ENCODE data around the gene ELK4.

Gene ELK4

GRCh38 chr1:205587581-205587980, 44.2 kb downstream of the ELK4 start:
- TF ChIP-seq MAX (IDR thresholded peaks at IDR 0.05) (no peak), NFIC (IDR thresholded peaks at IDR 0.05) (no peak), TAF1 (IDR thresholded peaks at IDR 0.05; ENCODE audit: low read depth) (no peak), REST (IDR thresholded peaks at IDR 0.05; ENCODE audit: low read depth) (no peak), FOXM1 (IDR thresholded peaks at IDR 0.05; ENCODE audit: borderline replicate concordance, low read depth) (no peak), TCF12 (IDR thresholded peaks at IDR 0.05; ENCODE audit: low read depth) (no peak), TEAD4 (IDR thresholded peaks at IDR 0.05) (no peak), YY1 (IDR thresholded peaks at IDR 0.05; ENCODE audit: low read depth) (no peak), USF1 (IDR thresholded peaks at IDR 0.05) (no peak), CEBPB (IDR thresholded peaks at IDR 0.05) (no peak), EP300 (IDR thresholded peaks at IDR 0.05; ENCODE audit: borderline replicate concordance) (no peak), ZBTB7A (IDR thresholded peaks at IDR 0.05; ENCODE audit: low read depth) (no peak), RAD21 (IDR thresholded peaks at IDR 0.05; ENCODE audit: low read depth) (no peak), EGR1 (IDR thresholded peaks at IDR 0.05) (no peak), CREB1 (IDR thresholded peaks at IDR 0.05; ENCODE audit: low read depth) (no peak)

- TF ChIP-seq NFIC (IDR thresholded peaks at IDR 0.05) (no peak), CEBPB (IDR thresholded peaks at IDR 0.05) (no peak), EGR1 (IDR thresholded peaks at IDR 0.05) (no peak), RAD21 (IDR thresholded peaks at IDR 0.05; ENCODE audit: low read depth) (no peak), EP300 (IDR thresholded peaks at IDR 0.05; ENCODE audit: borderline replicate concordance) (no peak), CREB1 (IDR thresholded peaks at IDR 0.05; ENCODE audit: low read depth) (no peak)
Observed at GRCh38 chr1:205585835-205586785, 45.7 kb downstream of the ELK4 start.

- TF ChIP-seq EGR1 (IDR thresholded peaks at IDR 0.05) = no peak
- TF ChIP-seq ZBTB7A (IDR thresholded peaks at IDR 0.05; ENCODE audit: low read depth) = no peak
- TF ChIP-seq RAD21 (IDR thresholded peaks at IDR 0.05; ENCODE audit: low read depth) = no peak
- TF ChIP-seq TCF12 (IDR thresholded peaks at IDR 0.05; ENCODE audit: low read depth) = no peak
- TF ChIP-seq FOXM1 (IDR thresholded peaks at IDR 0.05; ENCODE audit: borderline replicate concordance, low read depth) = no peak
- no peak for TF ChIP-seq CEBPB (IDR thresholded peaks at IDR 0.05)
- no peak for TF ChIP-seq EP300 (IDR thresholded peaks at IDR 0.05; ENCODE audit: borderline replicate concordance)
- TF ChIP-seq USF1 (IDR thresholded peaks at IDR 0.05) = no peak
- TF ChIP-seq CREB1 (IDR thresholded peaks at IDR 0.05; ENCODE audit: low read depth) = no peak
- no peak for TF ChIP-seq TAF1 (IDR thresholded peaks at IDR 0.05; ENCODE audit: low read depth)
- TF ChIP-seq YY1 (IDR thresholded peaks at IDR 0.05; ENCODE audit: low read depth) = no peak
- TF ChIP-seq NFIC (IDR thresholded peaks at IDR 0.05) = no peak
Observed at GRCh38 chr1:205585169-205585834, 46.5 kb downstream of the ELK4 start.

- TF ChIP-seq TAF1 (IDR thresholded peaks at IDR 0.05; ENCODE audit: low read depth) (no peak), ZBTB7A (IDR thresholded peaks at IDR 0.05; ENCODE audit: low read depth) (no peak), NFIC (IDR thresholded peaks at IDR 0.05) (no peak), CREB1 (IDR thresholded peaks at IDR 0.05; ENCODE audit: low read depth) (no peak)
Observed at GRCh38 chr1:205584732-205585131, 47.1 kb downstream of the ELK4 start.

- no peak for TF ChIP-seq REST (IDR thresholded peaks at IDR 0.05; ENCODE audit: low read depth)
- no peak for TF ChIP-seq TCF12 (IDR thresholded peaks at IDR 0.05; ENCODE audit: low read depth)
- TF ChIP-seq TAF1 (IDR thresholded peaks at IDR 0.05; ENCODE audit: low read depth) = no peak
- no peak for TF ChIP-seq EP300 (IDR thresholded peaks at IDR 0.05; ENCODE audit: borderline replicate concordance)
Observed at GRCh38 chr1:205583461-205584130, 48.2 kb downstream of the ELK4 start.

Data from Ishikawa (cell line).